GM12878 (cell line): ENCODE data around the gene SH3BP5. TPM values are rescaled to one million over a fixed set of nuclear protein-coding genes. Genes with fewer than 3 reads are reported as not detected.

Experiments used
- ATAC-seq: fragments of 200-7000 bp; cut with Tn5 transposase; 3 replicates; pipeline ENCODE4 v1.9.1; 2020; ENCODE audit warnings: mild to moderate bottlenecking, moderate library complexity
- BruUV-seq: library from RNA; stranded (reverse); fragments of 400-500 nt; replicated peaks from 2 replicates; lab custom pipeline; 2021; lab: Mats Ljungman, UMichigan
- CTCF ChIA-PET: fragments of 300-600 bp; sonication (Branson Sonifier 250); formaldehyde crosslinking; extraction: SDS; loops from one replicate; lab custom pipeline; 2021; ENCODE audit warnings: inconsistent platforms; lab: Yijun Ruan, JAX
- POLR2A ChIA-PET: fragments of 350-600 bp; formaldehyde crosslinking; extraction: SDS; loops from one replicate; lab custom pipeline; 2021; ENCODE audit warnings: inconsistent platforms; lab: Charles Lee
- RAD21 ChIA-PET: fragments of 300-600 bp; sonication (Branson Sonifier 250); formaldehyde crosslinking; loops from one replicate; lab custom pipeline; 2023; ENCODE audit warnings: antibody characterized with exemption; ENCODE audit not compliant: unreplicated experiment; lab: Charles Lee
- SMC1A ChIA-PET: fragments of 300-600 bp; sonication (Branson Sonifier 250); formaldehyde crosslinking; loops from one replicate; lab custom pipeline; 2023; ENCODE audit not compliant: unreplicated experiment, uncharacterized antibody; lab: Charles Lee
- DNase-seq: peaks from one replicate; pipeline ENCODE4 v3.0.0-alpha.2; 2011; ENCODE audit warnings: low read depth, low spot score
- FAIRE-seq: peaks from 3 replicates; lab custom pipeline; 2011; peaks lifted over from hg19 to GRCh38; lab: Jason Lieb, UNC
- H2AFZ ChIP-seq: 2 replicates; pipeline ENCODE4 v1.6.0; 2011; ENCODE audit warnings: low read depth, low read length, control low read depth; ENCODE audit not compliant: control insufficient read depth
- H3K27ac ChIP-seq: 2 replicates; pipeline ENCODE4 v1.5.1; 2011; ENCODE audit warnings: control low read depth; ENCODE audit not compliant: control insufficient read depth, insufficient read depth
- H3K27me3 ChIP-seq, 2 experiments: replicated peaks in 1 of 2; 2 replicates each; pipeline versions ENCODE4 v1.6.0 to v1.6.1; 2011; ENCODE audit warnings: low read length in 1 of 2; ENCODE audit not compliant: control insufficient read depth in 2 of 2, insufficient read depth in 2 of 2
- H3K36me3 ChIP-seq, 2 experiments: 2 replicates each; pipeline ENCODE4 v1.5.1; 2011; ENCODE audit warnings: low read length in 1 of 2; ENCODE audit not compliant: control insufficient read depth in 2 of 2, insufficient read depth in 2 of 2
- H3K4me1 ChIP-seq: 2 replicates; pipeline ENCODE4 v1.6.1; 2011; ENCODE audit warnings: mild to moderate bottlenecking, low read length, moderate library complexity, mixed read lengths; ENCODE audit not compliant: control insufficient read depth, insufficient read depth
- H3K4me2 ChIP-seq: 2 replicates; pipeline ENCODE4 v1.6.0; 2011; ENCODE audit warnings: control low read depth; ENCODE audit not compliant: control insufficient read depth, insufficient read depth
- H3K4me3 ChIP-seq: fragments of 200-600 bp; sonication (generic); 2 replicates; pipeline ENCODE4 v1.5.1; 2016
- H3K79me2 ChIP-seq: 2 replicates; pipeline ENCODE4 v1.6.0; 2011; ENCODE audit warnings: low read length; ENCODE audit not compliant: control insufficient read depth, insufficient read depth
- H3K9ac ChIP-seq: 2 replicates; pipeline ENCODE4 v1.8.0; 2011; ENCODE audit warnings: low read length, control low read depth, mixed read lengths; ENCODE audit not compliant: control insufficient read depth, insufficient read depth
- H3K9me3 ChIP-seq: replicated peaks from 3 replicates; pipeline ENCODE4 v1.5.1; 2011; ENCODE audit warnings: mild to moderate bottlenecking, low read length; ENCODE audit not compliant: control insufficient read depth, insufficient read depth
- H4K20me1 ChIP-seq: 2 replicates; pipeline ENCODE4 v1.6.0; 2011; ENCODE audit not compliant: control insufficient read depth, insufficient read depth
- BMI1 ChIP-seq: fragments of 450-650 bp; IDR thresholded peaks from 2 replicates; pipeline ENCODE4 v1.6.1; 2016; ENCODE audit warnings: mild to moderate bottlenecking, moderate library complexity, borderline replicate concordance
- CTCF ChIP-seq, 3 experiments: IDR thresholded peaks in 2 of 3; conservative IDR thresholded peaks in 1 of 3; 2 replicates each; pipeline ENCODE4 v1.5.1; 2011; ENCODE audit warnings: low read depth in 3 of 3, low read length in 3 of 3, mild to moderate bottlenecking in 3 of 3, control low read depth in 2 of 3, moderate library complexity in 2 of 3, inconsistent platforms in 1 of 3, mixed read lengths in 1 of 3; ENCODE audit not compliant: control insufficient read depth in 2 of 3, insufficient read depth in 1 of 3; ENCODE audit errors: extremely low read depth in 1 of 3
- FOS ChIP-seq: IDR thresholded peaks from 3 replicates; pipeline ENCODE4 v1.6.1; 2011; ENCODE audit warnings: borderline replicate concordance; ENCODE audit not compliant: insufficient read length; ENCODE audit errors: extremely low read depth
- YBX1 ChIP-seq: fragments of 450-650 bp; IDR thresholded peaks from 2 replicates; pipeline ENCODE4 v1.6.1; 2016; ENCODE audit warnings: antibody characterized with exemption
- WGBS: methylation state at CpG from one replicate; pipeline ENCODE4 v1.1.6; 2016; ENCODE audit warnings: low lambda C conversion rate; ENCODE audit not compliant: insufficient replicate concordance, insufficient coverage; ENCODE audit errors: missing lambda C conversion rate; 5-methylcytosine and 5-hydroxymethylcytosine counted together
- in situ Hi-C: fragments of 300-500 bp; cut with MboI; formaldehyde crosslinking; loops from 9 replicates; pipeline ENCODE4 v1.14.3; 2018; ENCODE audit warnings: mixed read lengths
- intact Hi-C: fragments of 100-400 bp; cut with micrococcal nuclease; formaldehyde crosslinking; loops from one replicate; pipeline ENCODE4 v1.14.2; 2022; ENCODE audit not compliant: unreplicated experiment
- polyA plus RNA-seq, 11 experiments: library from polyadenylated mRNA; depleted of rRNA in 4 of 11; unstranded in 6 of 11; stranded (reverse) in 5 of 11; fragments of >200 nt; fragmentation: Nextera tagmentation in 4 of 11; fragmentation: Illumina TruSeq in 1 of 11; extraction: Ambion mirVana in 4 of 11; extraction: Trizol in 1 of 11; gene quantifications; 1 replicate in 1 of 11; 2 replicates in 10 of 11; pipeline versions ENCODE4 v1.2.1 to v1.2.3, GENCODE V29; 2011 to 2016; ENCODE audit warnings: inconsistent platforms in 2 of 11, missing spikeins in 2 of 11, low read depth in 1 of 11
- total RNA-seq, 4 experiments: library from RNA; depleted of rRNA in 3 of 4; stranded (reverse); fragments of >200 nt in 3 of 4; fragmentation: Illumina TruSeq in 1 of 4; extraction: Trizol in 1 of 4; gene quantifications; 2 replicates each; pipeline versions ENCODE4 v1.2.1 to v1.2.3, GENCODE V29; 2013 to 2021

Gene SH3BP5
- total and polyA plus RNA-seq, 10 of the 15 experiments (the other 5 are each of a cell fraction or from before 2014, with no cell fraction given): 14.9 to 87.5 (median 43.7) TPM

DNA sequence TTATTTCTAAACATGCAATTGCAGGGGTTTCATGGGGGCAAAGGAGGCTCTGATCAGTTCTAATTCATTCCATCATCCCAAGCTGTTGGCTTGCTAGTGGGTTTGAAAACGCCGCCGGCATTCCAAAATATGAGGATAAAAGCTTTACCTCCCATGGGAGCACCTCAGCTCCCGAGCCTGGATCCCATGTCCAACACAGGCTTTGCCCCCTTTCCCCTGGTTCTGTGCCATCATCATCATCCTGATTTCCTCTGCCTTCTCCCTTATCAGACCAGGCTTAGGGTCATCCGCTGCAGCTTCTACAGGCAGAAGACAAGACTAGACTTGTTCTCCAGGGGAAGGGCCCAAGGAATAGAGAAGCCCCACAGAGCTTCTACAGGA lies 25.4 kb downstream of the SH3BP5 start:
- intact Hi-C loops: no loop called here
- no peak overlapping the region for H3K27ac ChIP-seq
- no peak overlapping the region for H3K9ac ChIP-seq

GRCh38 chr3:15305359-15305844 lies 27.0 kb downstream of the SH3BP5 start:
- H3K4me2 ChIP-seq: no peak overlapping the region
- ChIA-PET SMC1A (interaction anchor here (2.1 kb wide), 1 partner anchor 15 kb away, joined by 6 read pairs; no protein-coding TSS in a partner anchor), POLR2A (no interaction called here), CTCF (interaction anchor here (0.8 kb wide), 1 partner anchor 136 kb away, joined by 3 read pairs; no protein-coding TSS in a partner anchor), RAD21 (no interaction called here)
- no peak overlapping the region for H3K27ac ChIP-seq
- H4K20me1 ChIP-seq: no peaks in the 10 kb centered on the region; the same call in 1 of the 2 replicates
- TF ChIP-seq CTCF (IDR thresholded peaks at IDR 0.05 in 2 of 3, conservative IDR thresholded peaks at IDR 0.05 in 1 of 3; ENCODE audit: control insufficient read depth in 2 of 3, extremely low read depth in 1 of 3, insufficient read depth in 1 of 3, low read depth in 3 of 3, low read length in 3 of 3): peak in 2 of 3 experiments; percentile 26 to 48; a peak in 2 of 6 replicates
- no peak for TF ChIP-seq BMI1
- TF ChIP-seq YBX1: no peak
- 93% methylated on average over 6 of the region's 6 CpGs for WGBS
- H3K4me1 ChIP-seq: peaks cover 22% of the 10 kb centered on the region
- DNase-seq (no peak), FAIRE-seq (no peak), ATAC-seq (peak; percentile 55)
- H3K4me3 ChIP-seq: no peak overlapping the region
- in situ Hi-C loops (no loop called here), intact Hi-C loops (no loop called here)
- no peaks in the 10 kb centered on the region; the same call in 2 of the 3 replicates for H3K9me3 ChIP-seq
- peaks cover 17 to 34% of the 10 kb centered on the region in 2 experiments for H3K36me3 ChIP-seq
- no peak overlapping the region for H3K9ac ChIP-seq
- no TSS peak for BruUV-seq
- H3K79me2 ChIP-seq: peaks cover 8% of the 10 kb centered on the region
- H2AFZ ChIP-seq: no peak overlapping the region
- H3K27me3 ChIP-seq: no peaks in the 10 kb centered on the region

More for the DNA sequence above, 25.4 kb downstream of the SH3BP5 start:
- no peak overlapping the region for H3K4me2 ChIP-seq
- SMC1A ChIA-PET: interaction anchor here (0.7 to 4.0 kb wide), 8 partner anchors 10 to 42 kb away, joined by 3 to 10 read pairs (median 4); no protein-coding TSS in a partner anchor
- TF ChIP-seq FOS: no peak
- TF ChIP-seq, all 136 proteins: peak for 0
- H2AFZ ChIP-seq: no peak overlapping the region
- FAIRE-seq (no peak), DNase-seq (no peak), ATAC-seq (no peak)
- peaks cover 11 to 24% of the 10 kb centered on the region in 2 experiments for H3K36me3 ChIP-seq
- CTCF ChIA-PET: interaction anchor here (0.8 to 1.6 kb wide), 10 partner anchors 12 to 250 kb away, joined by 3 to 7 read pairs (median 4); partner anchors contain the start of gene SH3BP5
- BruUV-seq: no TSS peak
- in situ Hi-C loops: no loop called here
- no peaks in the 10 kb centered on the region for H3K27me3 ChIP-seq
- RAD21 ChIA-PET: interaction anchor here (1.0 kb wide), 1 partner anchor 24 kb away, joined by 3 read pairs; no protein-coding TSS in a partner anchor
- POLR2A ChIA-PET: interaction anchor here (0.8 to 1.0 kb wide), 2 partner anchors 15 to 19 kb away, joined by 3 to 4 read pairs; no protein-coding TSS in a partner anchor
- no peaks in the 10 kb centered on the region for H4K20me1 ChIP-seq
- WGBS: 99% methylated on average over 5 of the region's 5 CpGs
- peaks cover 37% of the 10 kb centered on the region for H3K4me1 ChIP-seq
- no peak overlapping the region for H3K4me3 ChIP-seq
- H3K79me2 ChIP-seq: peaks cover 8% of the 10 kb centered on the region
- no peaks in the 10 kb centered on the region; the same call in 2 of the 3 replicates for H3K9me3 ChIP-seq
